H9 (cell line): ENCODE results near the gene SLC10A3. TPM values are rescaled to one million over a fixed set of nuclear protein-coding genes. Genes with fewer than 3 reads are reported as not detected.

ENCODE experiments used
- DNase-seq: peaks from one replicate; pipeline ENCODE4 v3.0.0-alpha.2; 2017
- H2AFZ ChIP-seq: one replicate; pipeline ENCODE4 v1.6.1; 2013; ENCODE audit warnings: mild to moderate bottlenecking, low read length, control low read depth, moderate library complexity
- H2AK5ac ChIP-seq: 2 replicates; pipeline ENCODE4 v1.6.1; 2013; ENCODE audit warnings: low read length, control low read depth, mixed read lengths; ENCODE audit not compliant: insufficient read length
- H2BK120ac ChIP-seq: one replicate; pipeline ENCODE4 v1.6.1; 2013; ENCODE audit warnings: low read depth, mild to moderate bottlenecking, low read length, control low read depth, inconsistent platforms; ENCODE audit not compliant: poor library complexity, severe bottlenecking
- H2BK12ac ChIP-seq: 2 replicates; pipeline ENCODE4 v1.6.1; 2013; ENCODE audit warnings: low read length, control low read depth, mixed read lengths, low read depth; ENCODE audit not compliant: insufficient read length
- H2BK15ac ChIP-seq: 2 replicates; pipeline ENCODE4 v1.6.1; 2013; ENCODE audit warnings: low read depth, low read length, control low read depth
- H2BK20ac ChIP-seq: one replicate; pipeline ENCODE4 v1.6.1; 2013; ENCODE audit warnings: low read depth, mild to moderate bottlenecking, low read length, control low read depth, inconsistent platforms; ENCODE audit not compliant: poor library complexity, severe bottlenecking
- H2BK5ac ChIP-seq: 2 replicates; pipeline ENCODE4 v1.6.1; 2013; ENCODE audit warnings: low read length, control low read depth, mixed read lengths; ENCODE audit not compliant: insufficient read length
- H3K14ac ChIP-seq: 2 replicates; pipeline ENCODE4 v1.6.1; 2013; ENCODE audit warnings: low read length, control low read depth; ENCODE audit not compliant: insufficient read depth
- H3K18ac ChIP-seq: 2 replicates; pipeline ENCODE4 v1.6.1; 2013; ENCODE audit warnings: low read depth, mild to moderate bottlenecking, mixed read lengths, low read length, control low read depth; ENCODE audit not compliant: insufficient read length
- H3K23ac ChIP-seq: 2 replicates; pipeline ENCODE4 v1.6.1; 2013; ENCODE audit warnings: low read length, control low read depth, mixed read lengths, low read depth; ENCODE audit not compliant: insufficient read length
- H3K23me2 ChIP-seq: 2 replicates; pipeline ENCODE4 v1.6.1; 2013; ENCODE audit warnings: low read depth, mild to moderate bottlenecking, mixed read lengths, low read length, control low read depth; ENCODE audit not compliant: insufficient read length, poor library complexity, severe bottlenecking
- H3K27ac ChIP-seq: 2 replicates; pipeline ENCODE4 v1.5.1; 2013; ENCODE audit warnings: low read length, control low read depth, mixed read lengths, low read depth; ENCODE audit not compliant: insufficient read length
- H3K27me3 ChIP-seq: 2 replicates; pipeline ENCODE4 v1.6.1; 2013; ENCODE audit warnings: low read length, control low read depth, inconsistent platforms; ENCODE audit not compliant: insufficient read depth
- H3K4ac ChIP-seq: 2 replicates; pipeline ENCODE4 v1.6.1; 2013; ENCODE audit warnings: low read depth, mild to moderate bottlenecking, control low read depth, inconsistent platforms, low read length, moderate library complexity
- H3K4me1 ChIP-seq: 2 replicates; pipeline ENCODE4 v1.6.1; 2013; ENCODE audit warnings: low read length, control low read depth, inconsistent platforms; ENCODE audit not compliant: insufficient read depth
- H3K4me2 ChIP-seq: 2 replicates; pipeline ENCODE4 v1.6.1; 2013; ENCODE audit warnings: low read length, control low read depth, mixed read lengths; ENCODE audit not compliant: insufficient read length, insufficient read depth
- H3K56ac ChIP-seq: 2 replicates; pipeline ENCODE4 v1.6.1; 2013; ENCODE audit warnings: low read depth, mild to moderate bottlenecking, mixed read lengths, low read length, control low read depth; ENCODE audit not compliant: insufficient read length
- H3K79me1 ChIP-seq: 2 replicates; pipeline ENCODE4 v1.6.1; 2013; ENCODE audit warnings: low read depth, mild to moderate bottlenecking, moderate library complexity, low read length, control low read depth, inconsistent platforms; ENCODE audit not compliant: insufficient read depth, poor library complexity, severe bottlenecking
- H3K79me2 ChIP-seq: 2 replicates; pipeline ENCODE4 v1.6.1; 2013; ENCODE audit warnings: low read length, control low read depth, inconsistent platforms; ENCODE audit not compliant: insufficient read depth
- H3K9ac ChIP-seq: 2 replicates; pipeline ENCODE4 v1.6.1; 2013; ENCODE audit warnings: low read length, control low read depth, mixed read lengths; ENCODE audit not compliant: insufficient read length; ENCODE audit errors: extremely low read depth
- H3K9me3 ChIP-seq: one replicate; pipeline ENCODE4 v1.6.1; 2013; ENCODE audit warnings: low read depth, low read length, inconsistent platforms; ENCODE audit not compliant: control insufficient read depth
- H3T11ph ChIP-seq: one replicate; pipeline ENCODE4 v1.6.1; 2013; ENCODE audit warnings: mild to moderate bottlenecking, low read length, control low read depth, inconsistent platforms
- H4K20me1 ChIP-seq: one replicate; pipeline ENCODE4 v1.6.1; 2013; ENCODE audit not compliant: control insufficient read depth, insufficient read length, insufficient read depth
- H4K5ac ChIP-seq: 2 replicates; pipeline ENCODE4 v1.6.1; 2013; ENCODE audit warnings: low read depth, mild to moderate bottlenecking, mixed read lengths, low read length, control low read depth; ENCODE audit not compliant: insufficient read length
- H4K8ac ChIP-seq: replicated peaks from 2 replicates; pipeline ENCODE4 v1.6.1; 2013; ENCODE audit warnings: low read length, control low read depth, mixed read lengths, low read depth; ENCODE audit not compliant: insufficient read length
- H4K91ac ChIP-seq: 2 replicates; pipeline ENCODE4 v1.6.1; 2013; ENCODE audit warnings: low read depth, mild to moderate bottlenecking, moderate library complexity, mixed read lengths, low read length, control low read depth; ENCODE audit not compliant: insufficient read length
- H3K27ac Mint-ChIP-seq, 3 experiments: 2 replicates in 2 of 3; 3 replicates in 1 of 3; pipeline ENCODE4 v1.8.0; 2020 to 2021; ENCODE audit warnings: mixed read lengths in 3 of 3, mild to moderate bottlenecking in 1 of 3, moderate library complexity in 1 of 3
- H3K27me3 Mint-ChIP-seq: 2 replicates; pipeline ENCODE4 v1.8.0; 2021; ENCODE audit warnings: low read depth, mild to moderate bottlenecking, moderate library complexity, mixed read lengths
- H3K36me3 Mint-ChIP-seq, 3 experiments: 2 replicates in 2 of 3; 3 replicates in 1 of 3; pipeline ENCODE4 v1.8.0; 2020 to 2021; ENCODE audit warnings: low read depth in 3 of 3, mixed read lengths in 3 of 3; ENCODE audit not compliant: insufficient read depth in 1 of 3
- H3K4me1 Mint-ChIP-seq, 2 experiments: 2 replicates each; pipeline ENCODE4 v1.8.0; 2020; ENCODE audit warnings: mixed read lengths in 2 of 2
- H3K4me3 Mint-ChIP-seq, 2 experiments: 2 replicates in 1 of 2; 3 replicates in 1 of 2; pipeline ENCODE4 v1.8.0; 2020 to 2021; ENCODE audit warnings: mild to moderate bottlenecking in 2 of 2, mixed read lengths in 2 of 2, moderate library complexity in 1 of 2
- H3K9me3 Mint-ChIP-seq, 2 experiments: 2 replicates in 1 of 2; 3 replicates in 1 of 2; pipeline ENCODE4 v1.8.0; 2020; ENCODE audit warnings: mild to moderate bottlenecking in 2 of 2, mixed read lengths in 2 of 2, moderate library complexity in 1 of 2
- WGBS: extraction: QIAGEN DNeasy Blood & Tissue Kit; methylation state at CpG from one replicate; pipeline ENCODE4 v1.1.7; 2013; ENCODE audit warnings: missing lambda C conversion rate, low lambda C conversion rate, mixed read lengths; ENCODE audit not compliant: insufficient read length; ENCODE audit errors: extremely low coverage; 5-methylcytosine and 5-hydroxymethylcytosine counted together
- total RNA-seq: library from RNA; stranded (reverse); gene quantifications from 2 replicates; pipeline ENCODE4 v1.2.1, GENCODE V29; 2021
- TF ChIP-seq, protein P1 (sequence below): fragments of 200-600 bp; sonication (generic); conservative IDR thresholded peaks from 3 replicates; pipeline ENCODE4 v1.8.0; 2021; ENCODE audit warnings: antibody characterized with exemption, mild to moderate bottlenecking

The SLC10A3 gene
- total RNA-seq, 1 experiment from 2014 or later: 8.8 TPM

DNA sequence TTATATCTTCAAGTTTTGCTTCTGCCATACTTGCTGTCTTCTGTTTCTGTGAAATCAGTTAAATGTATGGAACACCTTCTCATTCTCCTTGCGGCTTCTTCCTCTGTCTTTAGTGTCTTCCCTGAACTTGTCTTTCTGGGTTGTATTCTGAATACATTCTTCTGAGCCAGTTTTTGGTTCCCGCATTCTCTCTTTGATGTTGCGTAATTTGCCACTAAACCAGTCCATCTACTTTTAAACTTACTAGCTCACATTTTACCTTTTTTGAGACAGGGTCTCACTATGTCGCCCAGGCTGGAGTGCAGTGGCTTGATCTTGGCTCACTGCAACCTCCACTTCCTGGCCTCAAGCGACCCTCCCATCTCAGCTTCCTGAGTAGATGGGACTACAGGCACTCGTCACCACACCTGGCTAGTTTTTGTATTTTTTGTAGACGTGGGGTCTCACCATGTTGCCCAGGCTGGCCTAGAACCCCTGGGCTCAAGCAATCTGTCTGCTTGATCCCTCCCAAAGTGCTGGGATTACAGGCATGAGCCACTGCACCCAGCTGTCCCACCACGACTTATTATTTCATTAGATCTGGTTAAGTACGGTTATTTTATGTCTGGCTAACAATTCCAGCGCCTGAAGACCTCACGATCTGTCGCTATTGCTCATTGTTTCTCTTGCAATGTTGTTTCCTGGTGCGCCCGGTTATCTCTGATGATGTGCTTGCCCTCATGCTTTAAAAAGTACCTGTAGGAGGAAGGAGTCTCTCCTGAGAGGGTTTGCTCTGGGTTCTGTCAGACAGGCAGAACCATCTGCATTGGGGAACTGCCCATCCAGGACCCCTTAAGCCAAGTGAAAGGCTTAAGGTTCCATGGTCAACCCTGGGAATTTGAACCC, 35.4 kb upstream of the SLC10A3 start:
- no peak overlapping the region for H2AFZ ChIP-seq
- H3K4me1 ChIP-seq: no peaks in the 10 kb centered on the region
- no peak overlapping the region for H3K4me2 ChIP-seq
- WGBS: no CpG with 5 or more reads among the region's 14 CpGs
- H3T11ph ChIP-seq: no peak overlapping the region
- H2BK15ac ChIP-seq: no peak overlapping the region
- no peak overlapping the region for H3K27ac Mint-ChIP-seq
- no peak overlapping the region for H3K9ac ChIP-seq
- H3K9me3 Mint-ChIP-seq: peaks cover 61 to 63% of the 10 kb centered on the region in 2 experiments
- H3K27me3 ChIP-seq: no peaks in the 10 kb centered on the region
- H3K79me2 ChIP-seq: no peaks in the 10 kb centered on the region
- H4K8ac ChIP-seq: no peak overlapping the region
- no peak overlapping the region for H2BK12ac ChIP-seq
- H4K5ac ChIP-seq: no peak overlapping the region
- H2BK5ac ChIP-seq: no peak overlapping the region
- no peaks in the 10 kb centered on the region for H3K23me2 ChIP-seq
- no peak overlapping the region for H2BK120ac ChIP-seq
- H2AK5ac ChIP-seq: no peak overlapping the region
- H4K91ac ChIP-seq: no peak overlapping the region
- H3K4me1 Mint-ChIP-seq: peaks cover 3 to 4% of the 10 kb centered on the region in 2 experiments; a peak in 3 of 4 replicates
- H3K23ac ChIP-seq: no peak overlapping the region
- peaks cover 14% of the 10 kb centered on the region for H3K9me3 ChIP-seq
- no peak overlapping the region for H3K4ac ChIP-seq
- TF ChIP-seq, protein P1, sequence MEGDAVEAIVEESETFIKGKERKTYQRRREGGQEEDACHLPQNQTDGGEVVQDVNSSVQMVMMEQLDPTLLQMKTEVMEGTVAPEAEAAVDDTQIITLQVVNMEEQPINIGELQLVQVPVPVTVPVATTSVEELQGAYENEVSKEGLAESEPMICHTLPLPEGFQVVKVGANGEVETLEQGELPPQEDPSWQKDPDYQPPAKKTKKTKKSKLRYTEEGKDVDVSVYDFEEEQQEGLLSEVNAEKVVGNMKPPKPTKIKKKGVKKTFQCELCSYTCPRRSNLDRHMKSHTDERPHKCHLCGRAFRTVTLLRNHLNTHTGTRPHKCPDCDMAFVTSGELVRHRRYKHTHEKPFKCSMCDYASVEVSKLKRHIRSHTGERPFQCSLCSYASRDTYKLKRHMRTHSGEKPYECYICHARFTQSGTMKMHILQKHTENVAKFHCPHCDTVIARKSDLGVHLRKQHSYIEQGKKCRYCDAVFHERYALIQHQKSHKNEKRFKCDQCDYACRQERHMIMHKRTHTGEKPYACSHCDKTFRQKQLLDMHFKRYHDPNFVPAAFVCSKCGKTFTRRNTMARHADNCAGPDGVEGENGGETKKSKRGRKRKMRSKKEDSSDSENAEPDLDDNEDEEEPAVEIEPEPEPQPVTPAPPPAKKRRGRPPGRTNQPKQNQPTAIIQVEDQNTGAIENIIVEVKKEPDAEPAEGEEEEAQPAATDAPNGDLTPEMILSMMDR: no peak
- H3K4me3 Mint-ChIP-seq: no peak overlapping the region
- H3K79me1 ChIP-seq: no peaks in the 10 kb centered on the region
- no peak overlapping the region for H3K18ac ChIP-seq
- H2BK20ac ChIP-seq: no peak overlapping the region
- H3K27ac ChIP-seq: no peak overlapping the region
- peaks cover 3 to 11% (median 5%) of the 10 kb centered on the region in 3 experiments; a peak in 6 of 7 replicates for H3K36me3 Mint-ChIP-seq
- no peak overlapping the region for H3K56ac ChIP-seq
- H3K27me3 Mint-ChIP-seq: peaks cover 58% of the 10 kb centered on the region
- no peak for DNase-seq
- no peaks in the 10 kb centered on the region for H4K20me1 ChIP-seq
- no peak overlapping the region for H3K14ac ChIP-seq
